Measurements from ENCODE around the gene DENND1A.
A peak's percentile ranks its signal among the peaks of the same experiment; 100 is the strongest.

The DENND1A gene

GRCh38 chr9:123419721-123420591 is 510.0 kb downstream of the DENND1A start:
- DNase-seq, result no peak

- DNase-seq, result no peak
Measured at GRCh38 chr9:123419091-123419490, 510.8 kb downstream of the DENND1A start.

- DNase-seq, result no peak
Measured at GRCh38 chr9:123418506-123418905, 511.4 kb downstream of the DENND1A start.

DNA sequence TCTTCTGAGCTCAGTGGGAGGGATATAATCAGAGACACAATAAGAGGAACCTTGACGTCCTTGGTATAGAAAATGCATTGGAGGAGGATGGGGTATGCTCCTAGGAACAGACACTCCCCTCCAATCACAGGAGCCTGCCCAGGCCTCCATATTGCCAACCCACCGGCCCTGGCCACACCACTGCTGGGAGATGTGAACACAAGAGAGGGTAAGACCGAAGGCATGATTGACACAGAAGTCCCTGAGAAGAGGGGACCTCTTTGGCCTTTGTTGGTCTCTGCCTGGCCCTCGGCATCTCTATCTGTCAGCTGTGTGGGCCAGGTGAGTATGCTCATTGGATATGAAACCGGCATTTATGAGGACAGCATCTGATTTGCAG is 511.9 kb downstream of the DENND1A start:
- no peak for DNase-seq

- no peak for DNase-seq
Measured at GRCh38 chr9:123417289-123418051, 512.5 kb downstream of the DENND1A start.

- DNase-seq, result no peak
Measured at GRCh38 chr9:123416176-123416575, 513.8 kb downstream of the DENND1A start.

DNA sequence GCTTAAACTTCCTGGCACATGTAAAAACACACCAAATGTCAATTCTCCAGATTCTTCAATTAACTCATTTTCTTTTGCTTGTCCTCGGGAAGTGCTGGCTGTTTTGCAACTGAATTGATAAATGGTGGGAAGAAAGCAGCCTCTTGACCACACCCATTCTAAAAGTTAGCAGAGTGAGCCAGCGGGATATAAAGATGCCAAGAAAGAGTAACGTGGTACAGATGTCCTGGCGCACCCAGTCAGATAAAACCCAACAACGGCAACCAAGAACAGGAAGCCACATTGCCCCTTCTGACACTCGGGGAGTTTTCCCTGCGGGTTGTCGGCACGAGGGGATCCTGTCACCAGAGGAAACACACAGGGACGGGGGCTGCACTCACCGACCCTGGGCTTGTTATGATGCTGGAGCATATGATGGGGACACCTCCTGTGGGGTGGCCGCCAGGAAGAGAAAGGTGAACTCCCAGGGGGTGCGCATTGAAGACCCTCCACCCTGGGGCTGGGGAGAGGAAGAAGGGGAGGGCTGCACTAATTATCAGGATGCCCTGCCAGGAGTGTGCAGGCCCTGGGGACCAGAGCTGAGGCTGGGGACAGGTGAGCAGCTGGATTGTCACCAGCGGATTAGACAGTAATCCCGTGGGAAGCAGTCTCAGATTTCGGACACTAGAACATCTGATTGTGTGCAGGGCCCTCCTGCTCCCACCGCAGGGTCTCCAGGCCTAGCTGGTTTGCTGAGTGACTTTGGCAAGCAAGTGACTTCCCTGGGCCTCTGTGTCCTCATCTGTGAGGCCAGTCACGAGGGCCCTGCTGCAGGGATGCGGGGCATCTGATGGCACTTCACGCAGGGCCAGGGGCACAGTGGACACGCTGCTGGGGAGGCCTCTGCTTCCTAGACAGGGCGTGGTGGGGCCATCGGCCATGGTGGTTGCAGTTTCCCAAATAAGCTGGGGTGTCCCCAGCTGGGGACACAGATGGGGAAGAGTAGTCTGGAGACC is 514.7 kb downstream of the DENND1A start:
- DNase-seq, result no peak

DNA sequence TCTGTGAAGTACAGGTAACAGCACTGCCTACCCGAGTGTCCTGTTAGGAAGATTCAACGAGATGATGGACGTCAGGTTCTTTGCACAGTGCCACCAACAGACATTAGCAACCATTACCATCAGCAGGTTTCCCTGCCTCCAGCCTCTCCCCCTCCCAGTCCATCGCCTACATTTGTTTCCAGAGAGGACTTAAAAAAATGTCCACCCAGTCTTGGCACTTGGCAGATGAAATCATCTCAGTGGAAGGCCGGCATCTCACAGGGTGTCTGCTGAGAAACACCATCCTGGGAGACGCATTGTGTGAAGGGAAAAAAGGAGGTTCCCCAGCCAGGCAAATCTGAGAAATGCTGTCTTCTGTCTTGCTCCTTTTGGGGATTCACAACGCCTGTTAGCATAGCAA is 515.7 kb downstream of the DENND1A start:
- DNase-seq, result no peak

- DNase-seq, result no peak
Measured at GRCh38 chr9:123412171-123412820, 517.6 kb downstream of the DENND1A start.

- no peak for DNase-seq
Measured at GRCh38 chr9:123411636-123412035, 518.3 kb downstream of the DENND1A start.

DNA sequence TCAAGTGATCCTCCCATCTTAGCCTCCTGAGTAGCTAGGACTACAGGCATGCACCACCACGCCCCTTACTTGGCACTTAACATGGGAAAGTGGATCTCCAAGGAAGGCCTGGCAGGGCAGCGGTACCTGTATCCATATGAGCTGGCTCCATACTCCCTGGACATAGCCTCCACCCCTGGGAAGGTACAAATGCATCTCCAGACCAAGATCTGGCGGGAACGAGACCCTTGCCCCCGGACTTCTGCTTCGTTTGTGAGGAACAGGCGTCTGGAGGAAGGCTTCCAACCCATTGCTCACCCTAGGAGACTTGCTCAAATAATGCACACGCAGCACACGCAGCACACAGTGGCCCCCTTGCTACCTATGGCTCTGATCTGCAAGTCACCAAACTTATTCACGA is 518.7 kb downstream of the DENND1A start:
- DNase-seq, result no peak

DNA sequence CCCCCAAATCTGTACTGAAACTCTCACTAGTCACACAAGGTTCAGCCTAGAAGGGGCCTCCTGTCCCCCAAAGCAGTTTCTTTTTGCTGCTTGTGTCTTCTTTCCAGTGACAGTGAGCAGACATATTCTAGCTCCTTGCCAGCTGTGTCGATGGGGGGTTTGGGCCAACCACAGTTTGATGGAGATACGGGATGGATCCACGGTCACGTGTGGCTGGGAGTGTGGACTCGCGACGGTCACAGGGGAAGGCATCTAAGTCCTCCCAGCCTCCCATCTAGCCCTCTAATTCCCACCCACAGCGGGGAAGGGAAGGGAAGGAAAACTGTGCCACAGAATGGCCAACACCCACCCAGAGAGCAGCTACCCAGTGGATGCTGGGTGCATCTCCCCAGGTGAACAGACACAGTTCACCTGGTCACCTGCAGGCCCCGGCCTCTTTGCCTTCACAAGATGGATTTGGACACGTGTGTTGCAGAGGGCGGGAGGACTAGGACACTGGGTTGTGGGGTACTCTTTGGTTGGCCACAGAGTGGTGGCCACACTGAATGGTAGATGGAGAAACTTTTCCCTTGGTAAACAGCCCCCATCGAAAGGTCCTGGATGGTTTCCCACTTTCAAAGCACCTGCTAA is 519.5 kb downstream of the DENND1A start:
- DNase-seq, result no peak

DNA sequence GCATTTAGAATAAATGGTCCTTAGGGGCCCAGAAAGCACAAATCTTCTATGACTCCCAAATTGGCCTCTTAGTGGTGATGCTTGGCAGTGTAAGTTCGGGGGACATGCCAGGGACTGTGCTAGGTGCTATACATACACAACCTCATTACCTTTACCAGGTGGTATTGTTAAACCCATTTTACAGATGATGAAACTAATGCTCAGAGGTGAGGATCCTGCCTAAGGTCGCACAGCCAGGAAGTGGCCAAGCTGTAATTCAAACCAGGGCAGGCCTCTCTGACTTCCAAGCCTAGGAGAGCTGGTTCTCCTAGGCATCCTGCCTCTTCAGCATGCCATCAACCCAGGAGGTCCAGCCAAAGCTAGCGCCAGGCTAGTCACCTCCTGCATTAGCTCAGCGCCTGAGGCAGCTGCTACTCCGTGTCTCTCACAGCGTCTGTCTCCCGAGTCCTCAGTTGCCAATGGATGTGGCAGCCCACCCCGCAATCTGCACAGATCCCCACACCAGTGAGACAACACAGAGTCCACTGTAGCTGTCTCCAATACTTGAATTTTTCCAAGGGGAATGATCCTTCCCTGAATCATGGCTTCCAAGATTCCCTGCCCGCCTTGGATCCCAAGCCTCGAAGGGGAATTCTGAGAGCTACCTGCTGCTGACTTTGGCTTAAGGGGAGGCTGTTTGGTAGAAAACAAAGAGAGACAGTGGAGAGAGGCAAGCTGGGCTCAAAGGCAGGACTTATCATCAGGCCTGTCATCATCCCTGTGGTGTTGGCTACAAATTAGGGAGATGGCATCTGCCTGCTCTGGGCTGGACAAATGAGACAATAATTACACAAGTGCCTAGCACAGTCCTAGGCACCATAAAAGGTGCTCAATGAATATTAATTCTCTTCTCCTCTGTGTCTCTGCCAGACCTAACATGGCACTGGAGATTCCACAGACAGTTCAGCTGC is 521.3 kb downstream of the DENND1A start:
- no peak for DNase-seq

DNA sequence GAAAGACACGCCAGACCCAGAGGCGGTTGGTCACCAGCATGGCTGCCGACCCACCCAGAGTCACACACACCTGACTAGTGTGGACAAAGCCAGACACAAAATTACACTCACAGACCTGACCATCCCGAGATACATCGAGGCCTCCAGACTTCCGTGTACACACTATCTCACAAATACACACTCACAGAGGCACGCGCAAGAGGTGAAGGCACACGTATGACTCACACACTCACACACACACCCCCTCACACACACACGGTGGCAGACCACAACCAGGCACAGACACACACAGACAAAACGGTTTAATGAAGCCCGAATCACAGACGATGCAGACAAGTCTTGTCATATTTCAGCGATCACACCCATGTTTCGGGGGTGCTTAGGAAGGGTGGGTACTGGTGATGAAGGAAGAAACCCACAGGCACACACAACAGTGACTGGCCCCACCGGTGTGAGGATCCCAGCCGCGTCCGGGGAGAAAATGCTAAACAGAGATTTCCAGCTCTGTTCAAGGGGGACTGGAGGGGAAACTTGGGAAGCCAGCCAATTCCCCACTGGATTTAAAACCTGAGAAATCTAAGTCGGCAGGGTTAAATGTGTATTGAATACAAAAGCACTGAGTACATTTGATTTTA is 522.6 kb downstream of the DENND1A start:
- no peak for DNase-seq

DNA sequence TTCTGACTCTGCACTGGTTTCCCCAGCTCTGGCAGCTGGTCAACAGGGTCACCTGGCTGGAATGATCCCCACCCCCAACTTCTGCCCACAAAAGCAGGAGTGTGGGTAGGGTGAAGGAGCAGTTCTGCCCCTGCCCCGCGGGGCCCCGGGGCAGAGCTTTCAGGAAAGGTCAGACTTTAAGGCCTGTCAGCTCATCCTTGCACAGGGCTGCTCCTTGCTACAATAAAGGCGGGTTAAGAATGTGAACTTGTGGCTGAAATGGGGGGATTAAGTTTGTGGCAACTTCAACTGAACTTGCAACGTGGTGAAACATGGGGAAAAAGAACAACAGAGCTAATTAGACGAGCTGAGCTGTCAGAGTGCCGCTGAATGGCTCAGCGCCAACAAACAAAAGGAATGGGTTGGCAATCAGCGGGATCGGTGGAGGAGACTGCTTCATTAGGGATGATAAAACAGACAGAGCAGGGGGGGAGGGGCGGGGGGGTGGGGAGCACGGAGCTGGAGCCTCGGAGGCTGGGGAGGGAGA is 523.2 kb downstream of the DENND1A start:
- peak in 1 of 2 experiments; percentile 50 for DNase-seq

DNA sequence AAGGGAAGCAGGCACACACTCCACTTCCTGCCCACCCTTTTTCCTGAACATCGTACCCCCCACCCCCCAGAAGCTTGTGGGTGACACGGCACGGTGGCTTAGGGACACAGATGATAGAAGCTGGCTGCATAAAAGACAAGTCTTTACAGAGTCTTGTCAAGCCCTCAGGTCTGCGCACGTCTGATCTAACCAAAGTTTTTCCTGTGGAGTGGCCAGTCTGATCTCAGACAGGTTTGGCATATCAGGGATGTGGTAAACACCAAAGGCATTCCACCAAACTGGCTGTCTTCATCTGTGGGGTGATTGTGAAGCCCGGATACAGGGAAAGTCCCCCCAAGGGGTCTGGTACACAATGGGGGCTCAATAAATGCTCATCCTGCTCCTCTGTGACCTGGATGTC is 523.9 kb downstream of the DENND1A start:
- DNase-seq, result no peak

DNA sequence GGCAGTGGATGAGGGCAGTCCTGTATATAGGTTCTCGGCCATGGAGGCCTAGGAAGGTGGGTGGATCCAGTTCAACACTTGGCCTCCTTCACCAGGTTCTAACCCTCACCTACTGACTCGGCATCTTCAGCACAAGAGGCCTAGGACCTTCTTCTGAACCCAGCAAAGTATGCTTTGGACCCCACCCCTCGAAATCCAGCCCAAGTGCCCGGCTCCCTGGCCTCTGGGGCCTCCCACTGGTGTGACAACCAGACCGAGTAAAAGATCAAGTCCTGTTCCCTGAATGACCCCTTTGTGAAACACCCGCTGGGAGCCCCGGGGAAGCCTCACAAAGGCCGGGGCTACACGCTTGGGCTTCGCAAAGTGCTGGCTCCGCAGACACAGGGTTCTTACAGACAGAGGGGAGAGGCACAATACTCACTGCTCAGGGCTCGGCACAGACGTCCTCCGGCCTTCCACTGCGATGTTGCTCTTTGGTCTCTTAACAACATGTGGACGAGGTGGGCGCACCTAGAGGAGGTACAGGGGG is 526.9 kb downstream of the DENND1A start:
- DNase-seq, result no peak

DNA sequence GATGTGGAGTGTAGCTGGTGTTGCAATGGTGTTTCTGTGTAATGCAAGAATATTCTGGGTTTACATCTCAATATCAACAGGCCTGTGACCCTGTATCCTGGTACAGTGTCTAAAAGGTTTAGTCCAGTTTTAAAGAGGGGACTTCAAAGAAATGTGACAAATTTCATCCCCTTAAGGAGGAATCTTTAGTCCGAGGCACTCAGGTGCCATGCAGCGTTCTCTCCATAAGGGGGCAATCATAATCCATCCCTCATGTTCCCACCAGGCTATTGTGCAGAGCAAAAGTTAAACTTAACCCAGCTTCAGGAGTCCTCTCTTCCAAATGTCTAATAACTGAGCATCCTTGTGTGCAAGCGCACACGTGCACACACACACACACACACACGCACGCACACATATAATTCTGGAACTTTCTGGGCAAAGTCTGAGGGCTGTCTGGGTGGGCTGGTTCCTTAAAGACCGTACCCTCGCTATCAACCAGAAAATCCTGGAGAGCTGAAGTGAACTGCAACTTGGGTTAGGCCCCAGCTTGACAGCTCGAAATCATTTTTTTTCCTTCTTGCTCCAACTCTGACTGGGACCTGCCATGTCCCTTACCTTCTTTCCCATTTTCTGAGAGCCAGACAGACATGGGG is 527.9 kb downstream of the DENND1A start:
- peak; percentile 48 to 59 for DNase-seq

- DNase-seq, result peak; percentile 53 to 72
Measured at GRCh38 chr9:123400926-123401503, 528.9 kb downstream of the DENND1A start.

Data from NCI-H446 (cell line).